K562 (cell line): Measurements from ENCODE around the gene HELZ. TPM values are rescaled to one million over a fixed set of nuclear protein-coding genes. Genes with fewer than 3 reads are reported as not detected.

Experiments used
- ATAC-seq: fragments of 200-7000 bp; cut with Tn5 transposase; 3 replicates; pipeline ENCODE4 v1.9.1; 2020; ENCODE audit warnings: moderate library complexity
- BruUV-seq: library from RNA; stranded (reverse); fragments of 400-500 nt; replicated peaks from 2 replicates; lab custom pipeline; 2021; lab: Mats Ljungman, UMichigan
- CTCF ChIA-PET: fragments of 300-600 bp; formaldehyde crosslinking; extraction: SDS; loops from one replicate; lab custom pipeline; 2021; ENCODE audit warnings: low intra/inter-chr PET ratio; lab: Yijun Ruan, JAX
- POLR2A ChIA-PET: fragments of 300-600, 350-650 bp; sonication (Branson Sonifier 250); formaldehyde crosslinking; extraction: SDS; loops from one replicate; lab custom pipeline; 2021; ENCODE audit warnings: antibody characterized with exemption, inconsistent platforms; lab: Yijun Ruan, JAX
- DNase-seq, 4 experiments: peaks; one replicate each; pipeline versions ENCODE4 v3.0.0 to v3.0.0-alpha.2; 2011 to 2018; ENCODE audit warnings: low spot score in 3 of 4, mixed read lengths in 3 of 4; ENCODE audit errors: extremely low read depth in 1 of 4
- FAIRE-seq: peaks from 2 replicates; lab custom pipeline; 2011; peaks lifted over from hg19 to GRCh38; lab: Jason Lieb, UNC
- H2AFZ ChIP-seq: 2 replicates; pipeline ENCODE4 v1.6.0; 2011; ENCODE audit warnings: low read depth, low read length, control low read depth, inconsistent platforms
- H3K27ac ChIP-seq: fragments of 200-600 bp; 3 replicates; pipeline ENCODE4 v1.8.0; 2011; ENCODE audit warnings: low read depth, mild to moderate bottlenecking, control low read depth, inconsistent platforms, low read length, moderate library complexity, mixed read lengths; ENCODE audit errors: extremely low read depth
- H3K27me3 ChIP-seq, 2 experiments: fragments of 300-600 bp in 1 of 2; 2 replicates in 1 of 2; 3 replicates in 1 of 2; pipeline versions ENCODE4 v1.6.0 to v1.8.0; 2011; ENCODE audit warnings: inconsistent platforms in 2 of 2, low read length in 2 of 2, mild to moderate bottlenecking in 1 of 2, mixed read lengths in 1 of 2, moderate library complexity in 1 of 2; ENCODE audit not compliant: control insufficient read depth in 2 of 2, insufficient read depth in 2 of 2
- H3K36me3 ChIP-seq: fragments of 300-600 bp; 3 replicates; pipeline ENCODE4 v1.8.0; 2011; ENCODE audit warnings: mild to moderate bottlenecking, low read length, inconsistent platforms; ENCODE audit not compliant: control insufficient read depth, insufficient read depth
- H3K4me1 ChIP-seq, 2 experiments: fragments of 200-600 bp in 1 of 2; replicated peaks in 1 of 2; 2 replicates in 1 of 2; 3 replicates in 1 of 2; pipeline versions ENCODE4 v1.5.1 to v1.8.0; 2011; ENCODE audit warnings: inconsistent platforms in 2 of 2, low read length in 2 of 2, mild to moderate bottlenecking in 1 of 2, mixed read lengths in 1 of 2, moderate library complexity in 1 of 2; ENCODE audit not compliant: control insufficient read depth in 2 of 2, insufficient read depth in 2 of 2
- H3K4me2 ChIP-seq: 2 replicates; pipeline ENCODE4 v1.6.1; 2011; ENCODE audit warnings: low read length, control low read depth, inconsistent platforms, mixed read lengths; ENCODE audit not compliant: insufficient read depth
- H3K4me3 ChIP-seq: fragments of 200-600 bp; sonication (generic), shearing (Covaris generic); 2 replicates; pipeline ENCODE4 v1.5.1; 2016; ENCODE audit warnings: control low read depth, inconsistent platforms
- H3K79me2 ChIP-seq: fragments of 200-600 bp; 3 replicates; pipeline ENCODE4 v1.8.0; 2011; ENCODE audit warnings: low read length, inconsistent platforms; ENCODE audit not compliant: control insufficient read depth, insufficient read depth
- H3K9ac ChIP-seq, 2 experiments: 2 replicates each; pipeline versions ENCODE4 v1.6.0 to v1.6.1; 2011; ENCODE audit warnings: low read depth in 2 of 2, low read length in 2 of 2, control low read depth in 1 of 2, inconsistent platforms in 1 of 2, mild to moderate bottlenecking in 1 of 2, mixed read lengths in 1 of 2; ENCODE audit not compliant: insufficient read depth in 1 of 2
- H3K9me1 ChIP-seq: one replicate; pipeline ENCODE4 v1.6.0; 2011; ENCODE audit warnings: inconsistent platforms, mild to moderate bottlenecking, low read length, moderate library complexity; ENCODE audit not compliant: control insufficient read depth, insufficient read depth
- H3K9me3 ChIP-seq: replicated peaks from 2 replicates; pipeline ENCODE4 v1.5.1; 2011; ENCODE audit warnings: low read depth, low read length, inconsistent platforms; ENCODE audit not compliant: control insufficient read depth, insufficient read depth
- H4K20me1 ChIP-seq: replicated peaks from 2 replicates; pipeline ENCODE4 v1.6.1; 2011; ENCODE audit warnings: low read length, inconsistent platforms, mixed read lengths; ENCODE audit not compliant: control insufficient read depth, insufficient read depth
- ATF6 ChIP-seq: sonication (generic); formaldehyde crosslinking; IDR thresholded peaks from 2 replicates; pipeline ENCODE4 v1.4.0; 2020; ENCODE audit warnings: mild to moderate bottlenecking, missing genetic modification reagents
- MCM3 ChIP-seq: fragments of 450-650 bp; IDR thresholded peaks from 2 replicates; pipeline ENCODE4 v1.6.1; 2016
- NCOA4 ChIP-seq: fragments of 450-650 bp; IDR thresholded peaks from 2 replicates; pipeline ENCODE4 v1.6.1; 2018; ENCODE audit warnings: mild to moderate bottlenecking; ENCODE audit not compliant: partially characterized antibody
- TAF9B ChIP-seq: fragments of 450-650 bp; IDR thresholded peaks from 2 replicates; pipeline ENCODE4 v1.6.1; 2018; ENCODE audit warnings: mild to moderate bottlenecking; ENCODE audit not compliant: partially characterized antibody
- TFAM ChIP-seq: fragments of 250-450 bp; sonication (Bioruptor Pico); conservative IDR thresholded peaks from 2 replicates; pipeline ENCODE4 v1.5.0; 2021; ENCODE audit warnings: mild to moderate bottlenecking, moderate library complexity
- WGBS: fragments of 100-300 bp; shearing (Covaris generic); methylation state at CpG from one replicate; pipeline ENCODE4 v1.1.6; 2016; ENCODE audit warnings: low coverage, mixed read lengths; ENCODE audit not compliant: insufficient coverage; ENCODE audit errors: missing lambda C conversion rate; 5-methylcytosine and 5-hydroxymethylcytosine counted together
- in situ Hi-C: fragments of 300-500 bp; cut with MboI; formaldehyde crosslinking; loops from 4 replicates; pipeline ENCODE4 v1.15.0; 2018; ENCODE audit warnings: inconsistent platforms, mixed read lengths
- intact Hi-C: fragments of 100-400 bp; cut with micrococcal nuclease; formaldehyde crosslinking; loops from 2 replicates; pipeline ENCODE4 v1.14.2; 2022
- polyA plus RNA-seq, 8 experiments: library from polyadenylated mRNA; depleted of rRNA in 4 of 8; stranded (reverse) in 5 of 8; unstranded in 3 of 8; fragments of >200 nt; fragmentation: Nextera tagmentation in 2 of 8; fragmentation: Illumina TruSeq in 1 of 8; extraction: Ambion mirVana in 2 of 8; extraction: Trizol in 1 of 8; gene quantifications; 2 replicates each; pipeline versions ENCODE4 v1.2.1 to v1.2.3, GENCODE V29; 2011 to 2014; ENCODE audit warnings: inconsistent platforms in 1 of 8, missing spikeins in 1 of 8
- total RNA-seq, 7 experiments: library from RNA; depleted of rRNA in 6 of 7; stranded (reverse); fragments of >200 nt in 6 of 7; fragmentation: Illumina TruSeq in 2 of 7; extraction: Trizol in 2 of 7; gene quantifications; 2 replicates each; pipeline versions ENCODE4 v1.2.1 to v1.2.3, GENCODE V29; 2011 to 2021; ENCODE audit warnings: low replicate concordance in 1 of 7

HELZ gene
- total and polyA plus RNA-seq, 9 of the 15 experiments (the other 6 are each of a cell fraction or from before 2014, with no cell fraction given): 5.2 to 39.8 (median 17.3) TPM

DNA sequence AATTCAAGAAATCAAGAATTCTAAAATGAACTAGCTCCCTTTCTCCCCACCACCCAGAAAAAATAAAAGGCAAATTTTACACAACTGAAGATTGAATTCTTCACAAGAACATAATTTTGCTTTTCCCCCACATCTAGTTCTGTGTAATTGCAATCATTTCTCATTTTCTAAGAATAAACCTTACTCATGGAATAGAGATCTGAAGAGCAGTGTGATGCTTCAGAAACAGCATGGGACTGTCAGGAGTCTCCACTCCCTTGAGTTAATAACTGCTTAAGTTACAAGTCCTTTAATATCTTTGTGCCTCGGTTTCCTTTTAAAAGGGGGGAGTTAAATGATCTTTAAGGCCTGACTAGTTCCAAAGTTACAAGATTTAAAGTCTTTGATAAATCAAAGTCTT is 147.0 kb downstream of the HELZ start (continued):
- no peak for TF ChIP-seq ATF6
- no peak for TF ChIP-seq NCOA4
- no peak for TF ChIP-seq MCM3
- TF ChIP-seq, all 486 proteins: peak for 0

- H3K9ac ChIP-seq: no peak overlapping the region
- H3K4me3 ChIP-seq: no peak overlapping the region
- no peaks in the 10 kb centered on the region for H4K20me1 ChIP-seq
- BruUV-seq: no TSS peak
- H2AFZ ChIP-seq: no peak overlapping the region
- H3K9me1 ChIP-seq: no peaks in the 10 kb centered on the region
- no peaks in the 10 kb centered on the region for H3K27me3 ChIP-seq
- no peak overlapping the region for H3K4me2 ChIP-seq
- POLR2A ChIA-PET: interaction anchor here (0.6 to 0.9 kb wide), 2 partner anchors 16 to 1809 kb away, joined by 3 to 4 read pairs; no protein-coding TSS in a partner anchor
- no peaks in the 10 kb centered on the region for H3K4me1 ChIP-seq
- peaks cover 19% of the 10 kb centered on the region for H3K79me2 ChIP-seq
- TF ChIP-seq TAF9B (no peak), TFAM (CRISPR knock-in tag) (no peak)
- TF ChIP-seq, all 486 proteins: peak for 0
- ATAC-seq (no peak), DNase-seq (no peak), FAIRE-seq (no peak)
- in situ Hi-C loops: no loop called here
- WGBS: 89% methylated on average over 1 of the region's 1 CpG
- intact Hi-C loops: no loop called here
- CTCF ChIA-PET: no interaction called here
- H3K27ac ChIP-seq: no peak overlapping the region
- H3K9me3 ChIP-seq: no peaks in the 10 kb centered on the region
- H3K36me3 ChIP-seq: peaks cover 3% of the 10 kb centered on the region; the same call in 1 of the 3 replicates
Observed at GRCh38 chr17:67096609-67097008, 148.4 kb downstream of the HELZ start.
